OCI-M2 (cell line): ENCODE measurements around the gene RSPH6A.
A peak's percentile ranks its signal among the peaks of the same experiment; 100 is the strongest.
"Not testable (repeated sequence)": the region's sequence is repeated elsewhere in the genome, so short reads cannot be mapped to it uniquely, and the experiment has no call there.

Experiments used
- DNase-seq: peaks from one replicate; lab custom pipeline; 2025; ENCODE audit not compliant: unreplicated experiment; lab: John Stamatoyannopoulos, UW

The RSPH6A gene

GRCh38 chr19:45804140-45804958 lies 10.8 kb downstream of the RSPH6A start:
- DNase-seq, result no peak

- no peak for DNase-seq
Observed at GRCh38 chr19:45801603-45802175, 13.4 kb downstream of the RSPH6A start.

GRCh38 chr19:45800070-45800553 lies 15.0 kb downstream of the RSPH6A start:
- DNase-seq, result no peak

GRCh38 chr19:45799541-45799940 lies 15.6 kb downstream of the RSPH6A start:
- DNase-seq, result not testable (repeated sequence)

- peak; percentile 52 for DNase-seq
Observed at GRCh38 chr19:45798995-45799517, 16.1 kb downstream of the RSPH6A start.

- DNase-seq, result no peak
Observed at GRCh38 chr19:45794627-45795026, 20.5 kb downstream of the RSPH6A start.

GRCh38 chr19:45793876-45794275 lies 21.2 kb downstream of the RSPH6A start:
- DNase-seq, result no peak

DNA sequence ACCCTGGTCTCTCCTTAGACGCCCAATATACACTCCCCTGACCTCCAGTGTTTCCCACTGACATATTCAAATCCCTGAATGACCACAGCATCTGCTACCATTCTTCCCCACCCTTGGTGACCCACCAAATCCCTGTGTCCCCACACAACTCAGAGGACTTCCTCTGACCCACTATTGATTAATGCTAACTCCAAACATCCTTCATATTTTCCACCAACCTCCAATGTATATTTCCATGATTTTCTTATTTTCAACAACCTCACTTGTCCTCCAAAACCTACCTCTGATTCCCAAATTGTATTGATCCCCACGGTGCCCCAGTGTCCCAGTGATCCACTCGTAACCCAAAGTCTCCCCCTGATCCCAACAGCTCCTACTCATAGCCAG lies 21.9 kb downstream of the RSPH6A start:
- no peak for DNase-seq

DNA sequence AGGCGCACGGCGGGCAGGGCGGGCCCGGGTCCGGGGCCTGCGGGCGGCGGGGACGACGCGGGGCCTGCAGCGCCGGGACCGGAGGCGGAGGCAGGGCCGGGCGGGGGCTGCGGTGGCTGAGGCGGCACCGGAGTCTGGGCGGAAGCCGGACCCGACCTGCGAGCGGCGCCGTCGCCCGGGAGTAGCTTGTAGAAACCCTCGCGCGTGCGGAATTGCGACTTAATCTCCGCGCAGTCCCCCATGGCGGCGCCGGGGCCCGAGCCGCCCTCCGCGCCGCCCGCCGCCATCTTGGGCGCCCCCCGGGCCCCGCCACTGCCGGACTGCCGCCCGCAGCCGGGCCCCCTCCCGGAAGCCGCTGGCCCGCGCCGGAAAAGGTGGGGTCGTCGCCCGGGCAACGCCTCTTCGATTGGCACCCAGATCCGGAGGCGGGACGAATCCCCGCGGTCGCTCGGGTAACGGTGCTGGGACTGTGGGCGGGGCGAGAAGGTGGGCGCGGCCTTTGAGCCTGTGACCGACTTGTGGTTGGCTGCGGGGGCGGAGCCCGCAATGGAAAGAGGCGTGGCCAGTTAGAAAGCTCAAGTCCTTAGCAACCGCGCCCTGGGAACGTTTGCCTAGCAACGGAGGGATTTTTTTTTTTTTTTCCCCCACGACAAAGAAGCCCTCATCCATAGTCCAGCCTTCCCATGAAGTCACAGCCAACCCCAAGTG lies 22.5 kb downstream of the RSPH6A start, which contains the start of gene DMWD:
Gene DMWD (minus strand): TSS at position 376 of the 708 bp plus-strand sequence. CDS start 89 bp downstream, at position 287.
- DNase-seq, result peak; percentile 96

GRCh38 chr19:45791744-45792469 lies 23.2 kb downstream of the RSPH6A start:
- no peak for DNase-seq

GRCh38 chr19:45790942-45791341 lies 24.2 kb downstream of the RSPH6A start:
- no peak for DNase-seq

DNA sequence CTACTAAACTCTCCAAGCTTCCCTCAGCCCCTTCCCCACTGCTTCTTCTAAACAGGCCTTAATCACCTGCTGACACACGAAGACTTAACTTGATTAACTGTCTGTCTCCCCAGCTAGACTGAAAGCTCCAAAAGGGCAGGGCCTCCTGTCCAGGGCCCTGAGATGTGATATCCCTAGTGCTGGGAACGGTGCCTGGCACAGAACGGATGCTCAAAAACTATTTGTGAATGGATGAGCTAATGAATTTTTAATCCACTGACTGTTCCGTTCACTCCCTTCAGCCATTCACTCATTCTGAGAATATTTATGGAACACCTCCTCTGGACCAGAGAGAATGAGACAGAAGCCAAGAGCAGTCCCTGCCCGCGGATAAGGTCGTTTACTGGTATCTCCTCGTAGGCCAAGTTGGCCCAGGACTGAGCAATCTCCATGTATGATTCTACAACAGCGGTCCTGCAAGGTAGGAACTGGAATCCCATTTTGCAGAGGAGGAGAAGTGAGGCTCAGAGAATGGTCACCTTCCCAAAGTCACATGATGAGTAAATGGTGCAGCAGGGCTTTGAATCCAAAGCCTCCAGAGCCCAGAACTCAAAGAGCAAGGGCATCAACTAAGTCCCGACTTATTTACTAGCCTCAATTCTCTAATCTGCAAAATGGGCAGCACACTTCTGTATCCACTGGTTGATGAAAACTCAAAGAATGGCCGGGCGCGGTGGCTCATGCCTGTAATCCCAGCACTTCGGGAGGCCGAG lies 25.9 kb downstream of the RSPH6A start:
- DNase-seq, result no peak

GRCh38 chr19:45786533-45786894 lies 28.6 kb downstream of the RSPH6A start:
- no peak for DNase-seq

- DNase-seq, result no peak
Observed at GRCh38 chr19:45785781-45786532, 29.2 kb downstream of the RSPH6A start.

DNA sequence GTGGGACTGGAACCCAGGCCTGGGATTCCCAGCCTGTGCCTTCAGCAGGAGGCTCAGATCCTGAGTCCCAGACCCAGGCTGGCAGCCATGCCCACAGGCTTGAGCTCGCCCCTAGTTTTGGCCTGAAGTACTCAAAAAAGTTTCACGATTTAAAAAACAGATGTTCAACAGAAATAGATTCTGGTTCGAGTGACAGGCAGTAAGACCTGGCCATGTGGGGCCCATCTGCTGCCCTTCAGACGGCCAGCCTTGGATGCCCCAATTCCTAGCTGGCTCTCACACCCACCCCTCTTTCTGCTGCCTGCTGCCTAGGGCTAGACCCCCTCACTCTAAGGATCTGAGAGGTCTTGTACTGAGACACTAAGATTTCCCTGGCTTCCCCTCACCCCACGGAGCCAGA lies 30.0 kb downstream of the RSPH6A start:
- DNase-seq, result no peak

GRCh38 chr19:45784096-45784495 lies 31.0 kb downstream of the RSPH6A start:
- DNase-seq, result no peak

- DNase-seq, result no peak
Observed at GRCh38 chr19:45782820-45783785, 32.0 kb downstream of the RSPH6A start.

GRCh38 chr19:45782162-45782691 lies 32.9 kb downstream of the RSPH6A start, which contains the start of gene DMPK:
TSS of gene DMPK (minus strand) at chr19:45782490. CDS start at chr19:45782352, 138 bp downstream.
- DNase-seq, result no peak
